Measurements from ENCODE around the gene KRTAP12-3.

DNA sequence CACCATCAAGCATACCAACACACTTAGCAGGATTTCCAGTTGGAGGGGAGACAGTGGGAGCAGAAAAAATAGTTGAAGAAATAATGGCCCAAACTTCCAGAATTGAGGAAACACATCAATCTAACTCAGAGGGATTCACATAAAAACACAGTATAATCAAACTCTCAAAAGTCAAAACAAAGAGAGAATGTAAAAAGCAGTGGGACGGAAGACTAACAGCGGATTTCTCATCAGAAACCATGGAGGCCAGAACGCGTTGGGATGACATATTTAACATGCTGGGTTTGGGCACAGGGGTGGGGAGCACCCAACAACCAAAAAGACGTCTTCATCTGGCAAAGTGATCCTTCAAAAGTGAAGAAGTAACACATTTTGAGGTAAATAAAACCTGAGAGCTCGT, 37.8 kb upstream of the KRTAP12-3 start:
- TF ChIP-seq, protein P1, sequence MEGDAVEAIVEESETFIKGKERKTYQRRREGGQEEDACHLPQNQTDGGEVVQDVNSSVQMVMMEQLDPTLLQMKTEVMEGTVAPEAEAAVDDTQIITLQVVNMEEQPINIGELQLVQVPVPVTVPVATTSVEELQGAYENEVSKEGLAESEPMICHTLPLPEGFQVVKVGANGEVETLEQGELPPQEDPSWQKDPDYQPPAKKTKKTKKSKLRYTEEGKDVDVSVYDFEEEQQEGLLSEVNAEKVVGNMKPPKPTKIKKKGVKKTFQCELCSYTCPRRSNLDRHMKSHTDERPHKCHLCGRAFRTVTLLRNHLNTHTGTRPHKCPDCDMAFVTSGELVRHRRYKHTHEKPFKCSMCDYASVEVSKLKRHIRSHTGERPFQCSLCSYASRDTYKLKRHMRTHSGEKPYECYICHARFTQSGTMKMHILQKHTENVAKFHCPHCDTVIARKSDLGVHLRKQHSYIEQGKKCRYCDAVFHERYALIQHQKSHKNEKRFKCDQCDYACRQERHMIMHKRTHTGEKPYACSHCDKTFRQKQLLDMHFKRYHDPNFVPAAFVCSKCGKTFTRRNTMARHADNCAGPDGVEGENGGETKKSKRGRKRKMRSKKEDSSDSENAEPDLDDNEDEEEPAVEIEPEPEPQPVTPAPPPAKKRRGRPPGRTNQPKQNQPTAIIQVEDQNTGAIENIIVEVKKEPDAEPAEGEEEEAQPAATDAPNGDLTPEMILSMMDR (IDR thresholded peaks at IDR 0.05): no peak
- TF ChIP-seq EZH2phosphoT487 (IDR thresholded peaks at IDR 0.05) (no peak), EZH2 (IDR thresholded peaks at IDR 0.05) (no peak)
